ENCODE measurements around the gene DYNLT5. TPM values are rescaled to one million over a fixed set of nuclear protein-coding genes. Genes with fewer than 3 reads are reported as not detected.

The DYNLT5 gene
- total RNA-seq, 3 donors from 2014 or later (not counting 1 experiment from before 2014, with no cell fraction given), result 0.35 TPM; not detected in 2

GRCh38 chr1:66764994-66765578 is 12.8 kb downstream of the DYNLT5 start:
- no peaks in the 10 kb centered on the region for H3K9me3 ChIP-seq (ENCODE audit: control insufficient read depth, insufficient read depth, low read length)
- ATAC-seq, result peak in 2 of 3 donors; percentile 47 to 62
- H3K4me3 Mint-ChIP-seq, result no peak overlapping the region
- TF ChIP-seq CTCF (IDR thresholded peaks at IDR 0.05), result peak; percentile 76
- H3K27ac ChIP-seq (ENCODE audit: low read length), result no peak overlapping the region
- no peaks in the 10 kb centered on the region for H3K4me1 ChIP-seq (ENCODE audit: control insufficient read depth, insufficient read depth, low read length)
- no peak overlapping the region for H3K27ac Mint-ChIP-seq
- H3K4me3 ChIP-seq (ENCODE audit: low read length), result no peak overlapping the region
- intact Hi-C loops (cut with micrococcal nuclease), result loop anchor here (1.0 to 2.0 kb wide), 2 partner anchors 384 to 446 kb away; no protein-coding TSS in a partner anchor
- H3K27me3 Mint-ChIP-seq (ENCODE audit: low read depth in 2 of 2), result peaks cover 0 to 4% of the 10 kb centered on the region in 2 donors
- no peaks in the 10 kb centered on the region for H3K36me3 Mint-ChIP-seq
- H3K27me3 ChIP-seq (ENCODE audit: control insufficient read depth, insufficient read depth, low read length), result no peaks in the 10 kb centered on the region
- H3K9me3 Mint-ChIP-seq, result no peaks in the 10 kb centered on the region
- DNase-seq, result peak in 1 of 2 donors; percentile 78
- H3K4me1 Mint-ChIP-seq, result no peaks in the 10 kb centered on the region
- WGBS (ENCODE audit: insufficient coverage), result no CpG with 5 or more reads among the region's 3 CpGs
- H3K36me3 ChIP-seq (ENCODE audit: control insufficient read depth, insufficient read depth, low read length), result no peaks in the 10 kb centered on the region

GRCh38 chr1:66767626-66768025 is 15.4 kb downstream of the DYNLT5 start:
- intact Hi-C loops (cut with micrococcal nuclease), result no loop called here
- H3K27me3 Mint-ChIP-seq (ENCODE audit: low read depth in 2 of 2), result no peaks in the 10 kb centered on the region
- no peak overlapping the region for H3K4me3 Mint-ChIP-seq

GRCh38 chr1:66768965-66769364 is 16.7 kb downstream of the DYNLT5 start:
- H3K4me1 Mint-ChIP-seq, result no peaks in the 10 kb centered on the region
- intact Hi-C loops (cut with micrococcal nuclease), result no loop called here
- no peaks in the 10 kb centered on the region for H3K36me3 Mint-ChIP-seq
- Histone ChIP-seq H3K4me3 (ENCODE audit: low read length) (no peak overlapping the region), H3K27ac (ENCODE audit: low read length) (no peak overlapping the region), H3K27me3 (ENCODE audit: control insufficient read depth, insufficient read depth, low read length) (no peaks in the 10 kb centered on the region), H3K36me3 (ENCODE audit: control insufficient read depth, insufficient read depth, low read length) (no peaks in the 10 kb centered on the region), H3K9me3 (ENCODE audit: control insufficient read depth, insufficient read depth, low read length) (no peaks in the 10 kb centered on the region), H3K4me1 (ENCODE audit: control insufficient read depth, insufficient read depth, low read length) (no peaks in the 10 kb centered on the region)
- H3K4me3 Mint-ChIP-seq, result no peak overlapping the region
- ATAC-seq (no peak), DNase-seq (no peak)
- no peak for TF ChIP-seq CTCF (IDR thresholded peaks at IDR 0.05)
- WGBS (ENCODE audit: insufficient coverage), result 86% methylated on average over 1 of the region's 1 CpG
- H3K9me3 Mint-ChIP-seq, result no peaks in the 10 kb centered on the region
- H3K27me3 Mint-ChIP-seq (ENCODE audit: low read depth in 2 of 2), result no peaks in the 10 kb centered on the region
- H3K27ac Mint-ChIP-seq, result no peak overlapping the region

More at GRCh38 chr1:66767626-66768025, 15.4 kb downstream of the DYNLT5 start:
- no peak overlapping the region for H3K4me3 ChIP-seq (ENCODE audit: low read length)
- no peaks in the 10 kb centered on the region for H3K36me3 ChIP-seq (ENCODE audit: control insufficient read depth, insufficient read depth, low read length)
- H3K27ac ChIP-seq (ENCODE audit: low read length), result no peak overlapping the region
- DNase-seq, result no peak
- Mint-ChIP-seq H3K27ac (no peak overlapping the region), H3K9me3 (no peaks in the 10 kb centered on the region), H3K36me3 (no peaks in the 10 kb centered on the region), H3K4me1 (no peaks in the 10 kb centered on the region)
- no peaks in the 10 kb centered on the region for H3K27me3 ChIP-seq (ENCODE audit: control insufficient read depth, insufficient read depth, low read length)
- TF ChIP-seq CTCF (IDR thresholded peaks at IDR 0.05), result no peak
- no peak for ATAC-seq
- H3K4me1 ChIP-seq (ENCODE audit: control insufficient read depth, insufficient read depth, low read length), result no peaks in the 10 kb centered on the region
- no peaks in the 10 kb centered on the region for H3K9me3 ChIP-seq (ENCODE audit: control insufficient read depth, insufficient read depth, low read length)
